CD4-positive, alpha-beta T cell treated with Interleukin-17A for 1 hour (primary cell): Measurements from ENCODE around the gene RHOF.

Source experiments
- DNase-seq: peaks from one replicate; pipeline ENCODE4 v3.0.0-alpha.2; 2020

RHOF gene

GRCh38 chr12:121740847-121741246 lies 52.6 kb downstream of the RHOF start:
- no peak for DNase-seq

DNA sequence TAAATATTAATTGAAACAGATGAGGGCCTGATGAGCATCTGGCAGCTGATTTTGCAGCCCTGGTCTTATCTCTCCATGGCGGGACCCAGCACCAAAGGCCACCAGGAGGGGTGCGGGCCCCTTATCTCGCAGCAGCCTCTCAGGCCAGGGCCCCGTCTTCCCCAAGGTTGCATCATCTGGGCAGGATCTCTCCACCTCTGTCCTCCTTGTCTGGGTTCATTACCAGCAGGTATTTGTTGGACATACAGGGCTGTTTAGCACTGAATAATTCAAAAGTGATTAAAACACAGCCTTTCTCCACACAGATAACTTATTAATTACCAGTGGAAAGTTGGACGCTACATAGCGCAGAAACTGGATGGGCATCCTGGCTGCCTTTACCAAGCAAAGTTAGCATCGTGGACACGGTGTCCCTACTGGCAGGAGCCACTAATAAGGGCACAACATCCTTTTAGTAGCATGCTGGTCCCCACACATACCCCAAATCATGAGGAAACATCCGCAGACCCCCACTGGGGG lies 55.1 kb downstream of the RHOF start:
- no peak for DNase-seq

GRCh38 chr12:121733849-121734248 lies 59.6 kb downstream of the RHOF start:
- no peak for DNase-seq

- DNase-seq: no peak
These were observed 62.0 kb downstream of the RHOF start for GRCh38 chr12:121731473-121731872.

DNA sequence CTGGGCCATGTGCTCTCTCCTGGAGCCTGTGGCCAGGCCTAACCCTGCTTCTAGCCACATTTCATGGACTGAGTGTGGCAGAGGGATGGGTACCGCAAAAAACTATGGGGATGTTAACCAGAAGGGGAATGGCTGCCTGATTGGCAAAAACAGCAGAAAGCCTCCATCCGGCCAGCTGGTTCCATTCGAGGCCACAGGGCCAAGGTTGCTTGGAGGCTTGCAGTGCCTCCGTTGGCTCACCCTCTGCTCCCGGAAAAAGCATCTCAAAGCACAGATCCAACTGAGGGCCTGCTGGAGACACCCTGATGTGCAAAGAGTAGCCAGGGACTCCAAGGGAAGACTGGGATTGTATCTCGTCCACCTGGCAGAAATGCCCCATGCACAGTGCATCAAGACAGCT lies 64.5 kb downstream of the RHOF start:
- DNase-seq: no peak
